Measurements from ENCODE around the gene ZNF30.

GRCh38 chr19:34936184-34936583 is 9.5 kb downstream of the ZNF30 start:
- no peak for TF ChIP-seq POLR2A (IDR thresholded peaks at IDR 0.05; ENCODE audit: low read length)
- TF ChIP-seq GATA1 (IDR thresholded peaks at IDR 0.05; ENCODE audit: low read depth, low read length), result no peak
